HepG2 (cell line): ENCODE data around the gene CECR2. TPM values are rescaled to one million over a fixed set of nuclear protein-coding genes. Genes with fewer than 3 reads are reported as not detected.

ENCODE experiments used
- ATAC-seq: fragments of 200-7000 bp; cut with Tn5 transposase; 3 replicates; pipeline ENCODE4 v1.9.1; 2020; ENCODE audit warnings: mild to moderate bottlenecking, moderate library complexity
- BruUV-seq: library from RNA; stranded (reverse); fragments of 400-500 nt; replicated peaks from 2 replicates; lab custom pipeline; 2021; lab: Mats Ljungman, UMichigan
- CTCF ChIA-PET: fragments of 300-600 bp; formaldehyde crosslinking; extraction: SDS; loops from one replicate; lab custom pipeline; 2021; ENCODE audit warnings: low total read pairs, inconsistent platforms, low intra/inter-chr PET ratio; lab: Yijun Ruan, JAX
- POLR2A ChIA-PET: fragments of 350-600 bp; sonication (Branson Sonifier 250); formaldehyde crosslinking; loops from one replicate; lab custom pipeline; 2020; ENCODE audit warnings: antibody characterized with exemption, inconsistent platforms; lab: Yijun Ruan, JAX
- DNase-seq: peaks from one replicate; pipeline ENCODE4 v3.0.0-alpha.2; 2015; ENCODE audit warnings: low spot score
- FAIRE-seq: peaks from 3 replicates; lab custom pipeline; 2011; peaks lifted over from hg19 to GRCh38; lab: Jason Lieb, UNC
- H2AFZ ChIP-seq: one replicate; pipeline ENCODE4 v1.6.1; 2011; ENCODE audit warnings: low read length, inconsistent platforms
- H3K27ac ChIP-seq: fragments of 300-600 bp; 3 replicates; pipeline ENCODE4 v1.8.0; 2011; ENCODE audit warnings: mixed run types, mild to moderate bottlenecking, mixed read lengths, low read length, inconsistent platforms; ENCODE audit not compliant: insufficient read depth; ENCODE audit errors: extremely low read length
- H3K27me3 ChIP-seq, 2 experiments: fragments of 200-600 bp in 1 of 2; 2 replicates in 1 of 2; 3 replicates in 1 of 2; pipeline versions ENCODE4 v1.6.0 to v1.8.0; 2011; ENCODE audit warnings: low read length in 2 of 2, mild to moderate bottlenecking in 2 of 2, moderate library complexity in 2 of 2, inconsistent platforms in 1 of 2; ENCODE audit not compliant: insufficient read depth in 2 of 2, control insufficient read depth in 1 of 2
- H3K36me3 ChIP-seq, 2 experiments: fragments of 200-600 bp in 1 of 2; replicated peaks in 1 of 2; 2 replicates in 1 of 2; 3 replicates in 1 of 2; pipeline versions ENCODE4 v1.5.1 to v1.8.0; 2011; ENCODE audit warnings: low read length in 2 of 2, inconsistent platforms in 1 of 2; ENCODE audit not compliant: insufficient read depth in 2 of 2, control insufficient read depth in 1 of 2
- H3K4me1 ChIP-seq: 2 replicates; pipeline ENCODE4 v1.5.1; 2012; ENCODE audit warnings: low read length, inconsistent platforms; ENCODE audit not compliant: insufficient read depth
- H3K4me2 ChIP-seq: 2 replicates; pipeline ENCODE4 v1.6.0; 2011; ENCODE audit warnings: low read depth, low read length, inconsistent platforms
- H3K4me3 ChIP-seq, 3 experiments: fragments of 200-600 bp in 1 of 3; sonication (generic), shearing (Covaris generic) in 1 of 3; replicated peaks in 1 of 3; 2 replicates each; pipeline ENCODE4 v1.5.1; 2011 to 2016; ENCODE audit warnings: low read length in 3 of 3, inconsistent platforms in 2 of 3, low read depth in 2 of 3, mild to moderate bottlenecking in 2 of 3, control low read depth in 1 of 3, mixed read lengths in 1 of 3; ENCODE audit not compliant: insufficient read depth in 1 of 3
- H3K79me2 ChIP-seq: one replicate; pipeline ENCODE4 v1.6.1; 2011; ENCODE audit warnings: low read length, inconsistent platforms; ENCODE audit not compliant: insufficient read depth
- H3K9ac ChIP-seq: 2 replicates; pipeline ENCODE4 v1.6.0; 2011; ENCODE audit warnings: mild to moderate bottlenecking, low read depth, low read length, inconsistent platforms; ENCODE audit not compliant: insufficient read depth
- H3K9me3 ChIP-seq: 2 replicates; pipeline ENCODE4 v1.5.1; 2012; ENCODE audit warnings: mild to moderate bottlenecking, low read length
- H4K20me1 ChIP-seq: 2 replicates; pipeline ENCODE4 v1.6.0; 2011; ENCODE audit warnings: inconsistent platforms, mild to moderate bottlenecking, low read length, moderate library complexity; ENCODE audit not compliant: insufficient read depth
- MTERF4 ChIP-seq: sonication (generic); formaldehyde crosslinking; IDR thresholded peaks from 2 replicates; pipeline ENCODE4 v1.8.0; 2023; ENCODE audit warnings: mild to moderate bottlenecking, missing genetic modification reagents
- NFIC ChIP-seq: IDR thresholded peaks from 2 replicates; pipeline ENCODE4 v1.6.1; 2012; ENCODE audit warnings: mild to moderate bottlenecking, low read length, inconsistent platforms
- PAX8 ChIP-seq: sonication (generic); formaldehyde crosslinking; IDR thresholded peaks from 2 replicates; pipeline ENCODE4 v1.8.0; 2022; ENCODE audit warnings: mild to moderate bottlenecking, missing genetic modification reagents, borderline replicate concordance
- SPEN ChIP-seq: sonication (generic); formaldehyde crosslinking; IDR thresholded peaks from 2 replicates; pipeline ENCODE4 v1.5.1; 2020; ENCODE audit warnings: low read depth, mild to moderate bottlenecking, missing genetic modification reagents
- STAT5B ChIP-seq: sonication (generic); formaldehyde crosslinking; IDR thresholded peaks from 2 replicates; pipeline ENCODE4 v1.4.0; 2020; ENCODE audit warnings: missing genetic modification reagents
- ZMYM3 ChIP-seq: sonication (generic); formaldehyde crosslinking; IDR thresholded peaks from 2 replicates; pipeline ENCODE4 v1.5.1; 2020; ENCODE audit warnings: mild to moderate bottlenecking, missing genetic modification reagents
- ZNF674 ChIP-seq: sonication (generic); formaldehyde crosslinking; IDR thresholded peaks from 2 replicates; pipeline ENCODE4 v1.5.0; 2020; ENCODE audit warnings: low read depth, mild to moderate bottlenecking, missing genetic modification reagents
- ZNF703 ChIP-seq: sonication (generic); formaldehyde crosslinking; IDR thresholded peaks from 2 replicates; pipeline ENCODE4 v1.5.1; 2020; ENCODE audit warnings: missing genetic modification reagents, mild to moderate bottlenecking, moderate library complexity, borderline replicate concordance
- ZNF75D ChIP-seq: sonication (generic); formaldehyde crosslinking; IDR thresholded peaks from 2 replicates; pipeline ENCODE4 v1.8.1; 2023; ENCODE audit warnings: missing genetic modification reagents, mild to moderate bottlenecking, borderline replicate concordance
- ZNF777 ChIP-seq: sonication (generic); formaldehyde crosslinking; IDR thresholded peaks from 2 replicates; pipeline ENCODE4 v1.4.0; 2020; ENCODE audit warnings: missing genetic modification reagents
- WGBS: methylation state at CpG from one replicate; pipeline ENCODE4 v1.1.6; 2017; ENCODE audit warnings: low lambda C conversion rate; 5-methylcytosine and 5-hydroxymethylcytosine counted together
- in situ Hi-C: cut with HindIII; loops from 2 replicates; pipeline ENCODE4 v1.10.0; 2017; ENCODE audit warnings: low pct_unique_long_range_greater_than_20kb; ENCODE audit not compliant: extremely low pct_ligation_motif_present
- intact Hi-C: fragments of 100-400 bp; cut with micrococcal nuclease; formaldehyde crosslinking; loops from one replicate; pipeline ENCODE4 v1.10.0; 2022; ENCODE audit not compliant: unreplicated experiment
- polyA plus RNA-seq, 8 experiments: library from polyadenylated mRNA; depleted of rRNA in 3 of 8; stranded (reverse) in 7 of 8; unstranded in 1 of 8; fragments of >200 nt; fragmentation: Illumina TruSeq in 4 of 8; extraction: Trizol in 4 of 8; gene quantifications; 2 replicates each; pipeline versions ENCODE4 v1.2.1 to v1.2.3, GENCODE V29; 2011 to 2016; ENCODE audit warnings: low read depth in 4 of 8, missing spikeins in 1 of 8, mixed read lengths in 1 of 8; ENCODE audit not compliant: insufficient read depth in 1 of 8
- total RNA-seq, 5 experiments: library from RNA; depleted of rRNA; stranded (reverse); fragments of >200 nt; fragmentation: Illumina TruSeq; extraction: Trizol; gene quantifications; 2 replicates each; pipeline ENCODE4 v1.2.3, GENCODE V29; 2016; ENCODE audit warnings: low read depth in 1 of 5
- TF ChIP-seq, protein P1 (sequence below), 2 experiments: sonication (generic) in 1 of 2; formaldehyde crosslinking in 1 of 2; IDR thresholded peaks; 2 replicates each; pipeline versions ENCODE4 v1.4.0 to v1.6.1; 2016 to 2020; ENCODE audit warnings: borderline replicate concordance in 1 of 2, low read depth in 1 of 2, mild to moderate bottlenecking in 1 of 2, missing genetic modification reagents in 1 of 2
- TF ChIP-seq, protein P2 (sequence below): sonication (generic); formaldehyde crosslinking; IDR thresholded peaks from 2 replicates; pipeline ENCODE4 v1.8.0; 2022; ENCODE audit warnings: mild to moderate bottlenecking, missing genetic modification reagents, moderate library complexity

CECR2 gene
- total and polyA plus RNA-seq, 2 of the 13 experiments (the other 11 are each of a cell fraction or from before 2014, with no cell fraction given), result not detected

- DNase-seq, result no peak
- H4K20me1 ChIP-seq, result no peaks in the 10 kb centered on the region
- no peak overlapping the region for H3K27ac ChIP-seq
- no peak for FAIRE-seq
- no peak overlapping the region for H2AFZ ChIP-seq
- in situ Hi-C loops, result no loop called here
- peaks cover 0 to 34% of the 10 kb centered on the region in 2 experiments; a peak in 4 of 5 replicates for H3K27me3 ChIP-seq
- POLR2A ChIA-PET, result no interaction called here
- intact Hi-C loops, result no loop called here
- CTCF ChIA-PET, result no interaction called here
- no peak overlapping the region for H3K9ac ChIP-seq
- TF ChIP-seq ZMYM3 (no peak), ZNF777 (CRISPR knock-in tag) (no peak)
- TF ChIP-seq, protein P1, sequence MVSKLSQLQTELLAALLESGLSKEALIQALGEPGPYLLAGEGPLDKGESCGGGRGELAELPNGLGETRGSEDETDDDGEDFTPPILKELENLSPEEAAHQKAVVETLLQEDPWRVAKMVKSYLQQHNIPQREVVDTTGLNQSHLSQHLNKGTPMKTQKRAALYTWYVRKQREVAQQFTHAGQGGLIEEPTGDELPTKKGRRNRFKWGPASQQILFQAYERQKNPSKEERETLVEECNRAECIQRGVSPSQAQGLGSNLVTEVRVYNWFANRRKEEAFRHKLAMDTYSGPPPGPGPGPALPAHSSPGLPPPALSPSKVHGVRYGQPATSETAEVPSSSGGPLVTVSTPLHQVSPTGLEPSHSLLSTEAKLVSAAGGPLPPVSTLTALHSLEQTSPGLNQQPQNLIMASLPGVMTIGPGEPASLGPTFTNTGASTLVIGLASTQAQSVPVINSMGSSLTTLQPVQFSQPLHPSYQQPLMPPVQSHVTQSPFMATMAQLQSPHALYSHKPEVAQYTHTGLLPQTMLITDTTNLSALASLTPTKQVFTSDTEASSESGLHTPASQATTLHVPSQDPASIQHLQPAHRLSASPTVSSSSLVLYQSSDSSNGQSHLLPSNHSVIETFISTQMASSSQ (IDR thresholded peaks at IDR 0.05; ENCODE audit: low read depth), result no peak
- TF ChIP-seq, protein P1 (CRISPR knock-in tag; IDR thresholded peaks at IDR 0.05; ENCODE audit: borderline replicate concordance), result no peak
- no peak overlapping the region for H3K4me3 ChIP-seq
- BruUV-seq, result no TSS peak
- H3K4me2 ChIP-seq, result no peak overlapping the region
- no peaks in the 10 kb centered on the region for H3K79me2 ChIP-seq
- 3% methylated on average over 5 of the region's 5 CpGs for WGBS
- H3K36me3 ChIP-seq, result no peaks in the 10 kb centered on the region
- ATAC-seq, result no peak
- no peaks in the 10 kb centered on the region for H3K4me1 ChIP-seq
- no peaks in the 10 kb centered on the region for H3K9me3 ChIP-seq
Measured at GRCh38 chr22:17390087-17390486, 20.8 kb downstream of the CECR2 start.

GRCh38 chr22:17396516-17396915 is 27.3 kb downstream of the CECR2 start:
- Histone ChIP-seq H3K36me3 (no peaks in the 10 kb centered on the region), H3K27ac (no peak overlapping the region), H3K9ac (no peak overlapping the region), H3K79me2 (no peaks in the 10 kb centered on the region), H3K4me1 (no peaks in the 10 kb centered on the region), H3K4me3 (no peak overlapping the region), H4K20me1 (no peaks in the 10 kb centered on the region), H3K27me3 (peaks cover 0 to 1% of the 10 kb centered on the region in 2 experiments; a peak in 1 of 5 replicates), H3K9me3 (no peaks in the 10 kb centered on the region), H2AFZ (no peak overlapping the region), H3K4me2 (no peak overlapping the region)
- in situ Hi-C loops, result no loop called here
- FAIRE-seq (no peak), DNase-seq (no peak), ATAC-seq (no peak)
- no TSS peak for BruUV-seq
- POLR2A ChIA-PET, result no interaction called here
- intact Hi-C loops, result no loop called here
- CTCF ChIA-PET, result no interaction called here
- WGBS, result 11% methylated on average over 3 of the region's 3 CpGs
- TF ChIP-seq NFIC (no peak), ZNF703 (CRISPR knock-in tag) (no peak), PAX8 (CRISPR knock-in tag) (no peak), ZNF674 (CRISPR knock-in tag) (no peak), MTERF4 (CRISPR knock-in tag) (no peak), ZNF75D (CRISPR knock-in tag) (no peak), SPEN (CRISPR knock-in tag) (no peak), STAT5B (CRISPR knock-in tag) (no peak)
- TF ChIP-seq, protein P2, sequence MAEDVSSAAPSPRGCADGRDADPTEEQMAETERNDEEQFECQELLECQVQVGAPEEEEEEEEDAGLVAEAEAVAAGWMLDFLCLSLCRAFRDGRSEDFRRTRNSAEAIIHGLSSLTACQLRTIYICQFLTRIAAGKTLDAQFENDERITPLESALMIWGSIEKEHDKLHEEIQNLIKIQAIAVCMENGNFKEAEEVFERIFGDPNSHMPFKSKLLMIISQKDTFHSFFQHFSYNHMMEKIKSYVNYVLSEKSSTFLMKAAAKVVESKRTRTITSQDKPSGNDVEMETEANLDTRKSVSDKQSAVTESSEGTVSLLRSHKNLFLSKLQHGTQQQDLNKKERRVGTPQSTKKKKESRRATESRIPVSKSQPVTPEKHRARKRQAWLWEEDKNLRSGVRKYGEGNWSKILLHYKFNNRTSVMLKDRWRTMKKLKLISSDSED (CRISPR knock-in tag), result no peak
